ENCODE data around the gene PRCD.

The PRCD gene, protein sequence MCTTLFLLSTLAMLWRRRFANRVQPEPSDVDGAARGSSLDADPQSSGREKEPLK
- total RNA-seq, result 0 reads per million in 2 donors

DNA sequence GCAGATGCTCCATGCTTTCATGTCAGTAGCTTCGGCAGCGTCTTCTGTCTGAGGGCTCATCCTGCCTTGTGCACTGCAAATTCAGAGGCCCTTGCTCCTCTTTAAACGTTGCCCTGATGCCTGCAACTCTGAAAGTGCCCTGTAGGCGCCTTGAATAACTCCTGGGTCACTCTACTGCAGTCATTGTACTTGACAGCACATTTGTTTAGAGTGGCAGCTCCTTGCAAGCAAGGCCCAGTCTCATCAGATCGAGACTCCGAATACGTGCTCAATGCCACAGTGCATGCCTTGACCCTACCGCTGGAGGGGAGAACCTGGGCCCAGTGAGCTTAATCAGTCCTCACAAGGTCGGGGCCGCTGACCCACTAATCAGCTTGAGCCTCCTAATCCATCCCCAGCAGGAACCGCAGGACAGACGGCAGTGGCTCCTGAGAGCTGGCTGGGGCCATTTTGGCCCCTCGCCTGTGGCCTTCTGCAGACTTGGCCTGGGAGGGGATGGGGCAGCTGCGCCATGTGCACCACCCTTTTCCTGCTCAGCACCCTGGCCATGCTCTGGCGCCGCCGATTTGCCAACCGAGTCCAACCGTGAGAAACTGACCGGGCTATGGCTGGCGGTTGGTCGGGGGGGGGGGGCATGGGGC, at the start of gene PRCD:
PRCD (plus strand) TSS at position 414 of the 641 bp plus-strand sequence; CDS start at position 512, 98 bp downstream.
- no peak for DNase-seq

- DNase-seq, result no peak
Observed at GRCh38 chr17:76490112-76490710, 49.6 kb upstream of the PRCD start.

- no peak for DNase-seq
Observed at GRCh38 chr17:76491271-76492122, 48.3 kb upstream of the PRCD start.

DNA sequence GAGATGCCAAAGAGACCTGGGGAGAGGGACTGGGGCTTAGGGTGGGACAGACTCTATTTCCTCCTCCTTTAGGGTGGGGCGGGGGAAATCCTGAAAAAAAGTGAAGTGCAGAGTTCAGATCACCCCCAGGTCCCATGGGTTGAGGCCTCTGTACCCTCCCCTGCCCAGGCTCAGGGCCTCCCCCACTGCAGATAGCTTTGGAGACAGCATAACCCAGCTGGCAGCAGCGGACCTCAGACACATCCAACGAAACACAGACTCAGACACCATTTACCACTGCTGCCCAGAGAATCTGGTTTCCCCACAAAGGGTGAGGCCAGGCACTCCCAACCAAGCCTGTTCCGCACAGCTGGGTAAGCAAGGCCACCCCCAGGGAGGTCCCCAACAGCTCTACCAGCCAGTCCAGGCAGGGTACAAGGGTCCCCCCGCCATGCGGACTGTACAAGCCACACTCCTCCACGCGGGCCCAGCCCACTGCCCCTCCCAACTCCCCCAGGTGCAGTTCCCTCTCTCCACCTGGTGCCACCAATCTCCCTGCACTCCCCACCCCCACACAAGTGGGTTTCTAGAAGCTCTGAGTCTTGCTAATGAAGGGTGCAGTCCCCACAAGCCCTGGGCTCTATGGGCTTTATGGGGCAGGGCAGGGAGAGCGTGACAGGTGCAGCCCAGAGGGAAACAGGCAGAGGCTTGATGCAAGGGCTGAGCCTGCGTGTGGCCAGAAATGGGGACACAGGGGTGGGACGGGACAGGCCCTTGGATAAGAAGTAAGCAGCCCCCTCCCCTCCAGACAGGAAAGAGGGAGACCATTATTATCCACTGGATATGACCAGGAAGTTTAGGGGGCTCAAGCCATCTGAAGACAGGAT, 47.5 kb upstream of the PRCD start:
- peak in 1 of 5 experiments; percentile 16 for DNase-seq

GRCh38 chr17:76492989-76493501, 46.8 kb upstream of the PRCD start:
- peak in 2 of 5 experiments; percentile 51 to 58 for DNase-seq

DNA sequence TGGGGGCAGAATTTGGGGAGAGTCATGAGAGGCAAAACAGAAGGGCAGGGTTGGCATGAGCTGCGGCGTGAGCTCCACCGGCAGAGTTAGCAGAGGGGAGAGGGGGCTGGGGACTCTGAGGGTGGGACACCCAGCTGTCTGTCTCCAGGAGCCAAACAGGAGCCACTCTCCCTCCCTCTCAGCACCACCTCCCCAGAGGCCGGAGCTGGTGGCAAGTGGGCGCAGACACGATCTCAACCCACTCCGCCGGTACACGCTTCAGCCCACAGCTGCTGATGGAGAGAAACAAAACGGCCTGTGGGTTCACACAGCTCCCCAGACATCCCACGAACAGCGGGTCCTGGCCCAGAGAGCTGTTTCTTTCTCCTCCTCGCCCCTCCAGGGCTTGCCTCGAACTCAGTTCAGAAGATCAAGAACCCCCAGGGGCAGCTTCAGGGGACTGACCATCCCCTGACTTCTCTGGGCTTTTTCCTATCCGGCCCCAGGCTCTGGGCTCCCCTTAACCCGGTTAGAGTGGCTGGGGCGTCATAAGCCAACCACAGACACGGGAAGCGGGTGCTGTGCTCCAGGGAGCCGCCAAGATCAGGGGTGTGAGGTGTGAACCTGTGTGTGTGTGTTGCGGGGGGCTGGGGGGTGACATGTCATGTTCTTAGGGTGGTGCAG, 46.2 kb upstream of the PRCD start:
- DNase-seq, result peak in 2 of 5 experiments; percentile 22 to 79

DNA sequence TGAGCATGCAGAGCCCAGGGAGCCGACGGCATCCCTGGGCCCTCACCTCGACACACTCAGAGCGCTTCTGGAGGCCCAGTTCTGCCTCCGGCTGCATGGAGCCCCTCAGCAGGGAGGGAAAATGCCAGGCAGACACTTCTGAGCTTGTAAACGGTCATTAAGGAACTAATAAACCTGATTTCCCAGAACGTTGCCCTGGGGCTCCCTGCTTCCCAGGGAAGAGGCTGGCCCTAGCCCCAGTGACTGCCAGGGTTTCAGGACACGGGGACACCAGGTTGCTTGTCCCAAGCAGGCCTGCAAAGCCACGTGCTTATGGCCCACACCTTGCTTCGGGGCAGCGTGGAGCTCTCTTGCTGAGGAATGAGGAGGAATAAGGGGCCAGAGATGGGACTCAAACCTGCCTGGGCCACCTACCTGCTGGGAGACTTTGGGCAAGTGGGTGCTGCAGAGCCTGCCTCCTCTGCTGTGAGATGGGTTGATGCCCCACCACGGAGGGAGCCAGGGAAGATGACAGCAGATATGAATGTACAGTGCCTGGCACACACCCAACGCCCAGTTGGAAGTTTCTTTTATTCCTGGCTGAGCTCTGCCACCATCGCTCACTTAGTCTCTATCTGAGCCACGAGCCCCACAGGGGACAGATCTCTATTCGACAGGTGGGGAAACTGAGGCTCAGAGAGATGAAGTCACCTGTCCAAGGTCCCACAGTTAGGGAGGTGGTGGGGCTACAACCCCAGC, 44.0 kb upstream of the PRCD start:
- DNase-seq, result no peak

- no peak for DNase-seq
Observed at GRCh38 chr17:76496464-76496863, 43.4 kb upstream of the PRCD start.

GRCh38 chr17:76497699-76497978, 42.2 kb upstream of the PRCD start:
- DNase-seq, result no peak

DNA sequence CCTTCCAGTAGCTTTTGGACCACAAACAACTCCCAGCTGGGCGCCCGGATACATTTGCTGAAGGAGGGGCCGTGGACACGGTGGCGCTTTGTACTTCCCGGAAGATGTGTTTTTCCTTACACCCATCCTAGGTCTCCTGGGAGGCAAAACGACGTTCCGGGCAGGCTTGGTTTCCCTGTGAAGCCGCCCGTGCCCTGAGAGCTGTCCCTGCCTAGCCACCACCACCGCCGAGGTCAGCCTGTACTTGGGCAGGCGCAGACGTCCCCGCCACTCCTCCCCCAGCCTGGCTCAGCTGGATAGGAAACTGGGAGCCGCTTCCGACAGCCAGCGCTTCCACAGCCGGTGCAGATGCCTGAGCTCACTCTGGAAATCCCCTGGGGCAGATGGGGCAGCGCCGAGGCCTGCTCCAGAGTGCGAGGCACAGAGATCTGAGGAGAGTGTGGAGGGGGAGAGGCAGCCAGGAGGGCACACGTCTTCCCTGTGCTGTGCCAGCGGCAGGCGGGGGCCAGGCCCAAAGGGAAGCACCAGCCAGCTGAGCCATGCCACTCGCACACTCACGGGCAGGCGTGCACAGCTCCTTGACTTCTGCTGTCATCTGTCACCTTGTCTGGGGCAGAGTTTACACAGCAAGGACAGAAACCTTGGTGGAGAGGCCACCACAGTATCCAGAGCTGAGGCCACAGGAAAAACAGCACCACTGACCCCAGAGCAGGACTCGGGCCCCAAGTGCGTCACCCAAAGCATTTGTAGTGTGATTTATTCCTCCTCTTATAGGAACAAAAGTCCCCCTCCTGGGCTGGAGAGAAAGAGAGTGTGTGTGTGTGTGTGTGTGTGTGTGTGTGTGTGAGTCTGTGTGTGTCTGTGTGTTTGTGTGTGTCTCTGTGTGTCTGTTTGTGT, 41.6 kb upstream of the PRCD start:
- peak in 1 of 5 experiments; percentile 33 for DNase-seq

- DNase-seq, result peak in 1 of 5 experiments; percentile 51
Observed at GRCh38 chr17:76498876-76499251, 41.0 kb upstream of the PRCD start.

- no peak for DNase-seq
Observed at GRCh38 chr17:76499267-76499667, 40.6 kb upstream of the PRCD start.

DNA sequence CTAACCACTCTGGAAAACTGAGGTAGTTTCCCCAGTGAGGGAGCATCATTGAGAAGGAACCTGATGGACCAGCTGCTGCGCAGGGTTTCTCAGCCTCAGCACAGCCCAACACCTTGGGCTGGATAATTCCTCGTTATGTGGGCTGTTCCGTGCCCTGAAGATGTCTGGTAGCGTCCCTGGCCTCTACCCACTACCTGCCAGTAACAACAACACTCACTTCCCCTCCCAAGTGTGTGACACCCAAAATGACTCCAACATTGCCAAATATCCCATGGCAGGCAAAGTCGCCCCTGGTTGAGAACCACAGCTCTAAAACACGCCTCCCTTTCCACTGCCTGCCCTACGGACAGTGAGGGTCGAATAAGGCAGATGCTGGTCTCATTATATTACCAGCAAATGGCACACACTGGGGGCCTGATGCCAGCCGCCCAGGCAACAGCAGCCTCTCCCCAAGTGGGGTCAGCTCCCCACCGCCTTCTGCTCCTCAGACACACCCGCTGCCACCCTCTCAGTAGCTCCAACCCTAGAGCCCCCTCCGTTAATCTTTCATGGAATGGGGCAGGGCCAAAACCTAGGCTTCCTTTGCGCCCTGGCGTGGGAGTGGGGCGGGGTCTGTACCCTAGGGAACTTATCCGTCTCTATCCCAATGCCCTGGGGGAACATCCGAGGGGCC, 39.6 kb upstream of the PRCD start:
- peak in 1 of 5 experiments; percentile 23 for DNase-seq

DNA sequence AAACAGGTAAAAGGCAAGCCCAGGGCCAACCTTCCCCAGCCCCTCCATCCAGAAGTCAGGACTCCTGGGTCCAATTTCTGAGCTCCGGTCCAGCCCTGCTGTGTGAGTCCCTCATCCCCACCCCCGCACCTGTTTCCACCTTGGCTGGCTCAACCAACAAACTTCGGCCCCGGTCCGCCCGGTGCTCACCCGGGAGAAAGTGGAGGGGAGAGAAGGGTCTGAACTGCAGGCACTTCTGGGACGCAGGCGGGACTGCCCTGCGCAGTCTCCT, 39.2 kb upstream of the PRCD start:
- no peak for DNase-seq

DNA sequence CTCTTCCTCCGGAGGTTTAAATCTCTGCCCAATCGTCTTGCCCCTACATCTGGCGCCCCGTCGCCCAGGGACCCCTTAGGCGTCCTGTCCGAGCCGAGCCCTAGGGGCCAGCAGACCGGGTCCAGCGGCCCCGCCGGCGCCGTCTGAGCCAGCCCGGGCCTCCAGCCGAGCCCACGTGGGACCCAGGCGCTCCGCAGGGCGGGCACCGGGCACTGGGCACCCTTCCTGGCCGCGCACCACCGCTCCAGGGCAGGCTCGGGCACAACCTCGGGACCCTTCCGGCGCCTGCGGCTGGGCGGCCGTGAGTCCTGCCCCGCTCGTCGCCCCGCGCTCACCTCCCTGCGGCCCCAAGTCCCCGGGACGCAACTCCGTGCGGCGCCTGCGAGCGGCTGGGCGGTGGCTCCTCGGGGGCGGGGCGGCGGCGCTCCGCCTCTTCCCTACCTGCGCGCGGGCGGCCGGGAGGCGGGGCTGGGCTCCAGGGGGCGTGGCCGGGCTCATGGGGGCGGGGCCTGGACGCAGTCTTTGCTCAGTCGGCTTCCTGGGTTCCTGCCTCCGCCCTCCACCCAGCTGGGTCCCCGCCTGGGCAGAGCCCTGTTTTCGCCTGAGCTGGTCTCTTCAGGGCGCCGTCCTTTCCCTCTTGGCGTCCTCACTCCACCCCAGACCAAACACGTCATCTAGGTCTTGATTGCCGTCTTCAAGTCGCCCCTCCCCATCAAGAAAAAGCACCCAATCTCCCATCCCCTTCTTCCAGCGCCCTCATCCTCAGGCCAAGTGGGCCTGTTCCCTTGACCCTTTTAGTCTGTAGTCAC, 38.6 kb upstream of the PRCD start, which contains the start of gene RHBDF2:
RHBDF2 (minus strand) TSS at position 406 of the 809 bp plus-strand sequence. CDS start 19,899 bp downstream, outside the sequence.
- peak; percentile 89 to 97 (median 92) for DNase-seq

DNA sequence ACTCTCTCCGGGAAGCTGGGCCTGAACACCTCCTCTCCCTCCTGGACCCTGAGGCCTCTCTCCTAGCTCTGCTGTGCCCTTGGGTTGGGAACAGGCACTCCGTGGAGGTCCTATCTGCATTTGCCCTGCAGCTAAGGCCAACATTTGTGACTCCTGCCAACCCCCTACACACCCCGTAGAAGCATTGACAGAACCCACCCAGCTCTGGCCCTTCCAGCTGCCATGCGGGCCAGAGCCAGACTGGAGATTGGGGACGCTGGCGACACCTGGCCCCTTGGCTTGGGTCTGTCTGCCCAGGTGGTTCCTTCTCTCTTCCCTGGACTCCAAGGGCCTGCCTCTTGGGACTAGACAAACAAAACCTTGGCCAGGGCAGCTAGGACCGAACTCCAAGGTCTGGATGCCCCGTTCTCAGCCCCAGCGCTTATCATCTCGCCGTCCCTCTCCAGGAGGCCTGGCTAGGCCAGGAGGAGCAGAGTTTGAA, 38.0 kb upstream of the PRCD start:
- DNase-seq, result no peak

GRCh38 chr17:76502341-76503211, 37.3 kb upstream of the PRCD start:
- no peak for DNase-seq
